Body of pancreas (tissue), 4 donors: Measurements from ENCODE around the gene EIF2S3.

Source experiments
- CTCF ChIP-seq, 7 experiments: fragments of 450-650 bp in 4 of 7; fragments of 200-600 bp in 3 of 7; sonication (generic) in 3 of 7; IDR thresholded peaks; one replicate each; pipeline ENCODE4 v1.5.1; 2016 to 2019; ENCODE audit warnings: antibody characterized with exemption in 7 of 7
- POLR2A ChIP-seq, 3 donors: fragments of 450-650 bp; IDR thresholded peaks; one replicate each; pipeline ENCODE4 v1.6.1; 2016; ENCODE audit warnings: antibody characterized with exemption in 3 of 3, mild to moderate bottlenecking in 2 of 3

DNA sequence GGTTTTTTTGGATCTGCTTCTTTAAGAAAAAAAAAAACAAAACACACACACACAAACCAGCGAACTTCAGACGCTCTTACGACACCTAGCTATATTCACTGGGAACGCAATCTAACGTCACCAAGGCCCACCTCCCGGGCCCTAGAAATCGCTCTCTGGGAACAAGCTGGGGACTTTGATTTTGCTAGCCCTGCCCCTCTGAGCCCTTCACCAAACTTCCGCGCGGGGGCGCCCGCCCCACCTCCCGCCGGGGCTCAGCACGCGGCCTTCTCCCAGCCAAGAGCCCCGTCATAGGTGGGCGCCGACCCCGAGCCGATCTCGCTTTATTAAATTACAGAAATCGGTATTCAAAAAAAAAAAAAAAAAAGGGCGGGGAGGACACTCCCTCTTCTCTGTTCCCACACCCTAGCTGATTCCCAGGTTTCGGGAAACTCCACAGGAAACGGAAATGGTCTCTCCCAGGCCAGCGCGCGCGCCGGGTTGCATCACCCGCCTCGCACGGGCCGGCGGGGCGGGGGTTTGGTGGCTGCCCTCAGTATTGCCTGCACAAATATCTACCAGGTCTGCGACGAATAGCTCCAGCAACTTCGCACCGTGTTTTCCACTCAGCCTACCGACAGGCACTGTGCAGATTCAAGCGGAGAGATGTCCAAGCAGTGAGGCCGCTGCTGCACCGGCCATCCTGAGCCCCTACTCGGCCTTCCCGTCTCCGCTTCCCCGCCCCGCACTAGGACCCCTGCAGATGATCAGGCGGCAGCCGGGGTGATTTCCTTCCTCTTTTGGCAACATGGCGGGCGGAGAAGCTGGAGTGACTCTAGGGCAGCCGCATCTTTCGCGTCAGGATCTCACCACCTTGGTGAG, at the start of gene EIF2S3:
- TF ChIP-seq CTCF (IDR thresholded peaks at IDR 0.05) (peak; percentile 7 to 66 (median 51)), POLR2A (IDR thresholded peaks at IDR 0.05) (peak; percentile 9 to 77 (median 76))
